IPS-15b (cell line): Measurements from ENCODE around the gene TCEA2.
"Not testable (repeated sequence)": the region's sequence is repeated elsewhere in the genome, so short reads cannot be mapped to it uniquely, and the experiment has no call there.

Source experiments
- H3K27me3 ChIP-seq: one replicate; pipeline ENCODE4 v1.6.1; 2013; ENCODE audit warnings: low read length; ENCODE audit not compliant: control insufficient read depth, insufficient read depth
- H3K36me3 ChIP-seq: one replicate; pipeline ENCODE4 v1.6.1; 2013; ENCODE audit warnings: low read length; ENCODE audit not compliant: control insufficient read depth, insufficient read depth
- H3K4me1 ChIP-seq: one replicate; pipeline ENCODE4 v1.6.1; 2013; ENCODE audit warnings: mild to moderate bottlenecking, low read length; ENCODE audit not compliant: control insufficient read depth, insufficient read depth
- H3K4me3 ChIP-seq: one replicate; pipeline ENCODE4 v1.5.1; 2013; ENCODE audit warnings: low read depth, low read length
- H3K9ac ChIP-seq: one replicate; pipeline ENCODE4 v1.6.1; 2013; ENCODE audit warnings: low read depth, mild to moderate bottlenecking, low read length
- H3K9me3 ChIP-seq: one replicate; pipeline ENCODE4 v1.6.1; 2013; ENCODE audit warnings: mild to moderate bottlenecking, low read length; ENCODE audit not compliant: control insufficient read depth, insufficient read depth

Gene TCEA2

DNA sequence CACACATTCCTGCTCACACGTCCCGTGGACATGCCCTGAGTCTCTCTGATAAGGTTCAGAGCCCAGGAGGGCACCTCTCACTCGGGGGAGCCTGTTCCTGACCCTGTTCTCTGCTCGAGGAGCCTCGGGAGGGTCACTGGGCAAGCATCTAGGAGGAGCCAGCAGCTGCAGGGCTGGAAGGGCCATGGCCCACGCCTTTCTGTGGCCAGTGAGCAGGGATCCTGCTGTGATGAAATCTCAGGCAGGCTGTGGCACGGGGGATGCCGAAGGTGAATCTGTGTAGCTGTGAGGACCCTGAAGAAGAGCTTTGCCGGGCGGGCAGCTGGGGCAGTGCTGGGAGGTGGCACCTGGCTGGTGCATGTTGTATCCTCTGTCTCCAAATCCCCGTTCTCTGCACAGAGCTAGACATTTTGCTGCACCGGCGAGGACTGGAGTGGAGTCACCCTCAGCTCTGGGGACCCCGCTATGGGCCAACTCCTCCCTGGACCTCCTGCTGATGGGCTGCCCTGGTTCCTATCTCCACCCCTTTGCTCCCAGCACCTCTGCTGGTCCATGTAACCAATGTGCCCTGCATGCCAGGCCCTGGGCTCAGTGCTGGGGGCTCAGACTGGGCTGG, 51.5 kb downstream of the TCEA2 start:
- Histone ChIP-seq H3K4me3 (no peak overlapping the region), H3K4me1 (no peaks in the 10 kb centered on the region), H3K27me3 (no peaks in the 10 kb centered on the region), H3K36me3 (no peaks in the 10 kb centered on the region), H3K9ac (no peak overlapping the region), H3K9me3 (no peaks in the 10 kb centered on the region)

DNA sequence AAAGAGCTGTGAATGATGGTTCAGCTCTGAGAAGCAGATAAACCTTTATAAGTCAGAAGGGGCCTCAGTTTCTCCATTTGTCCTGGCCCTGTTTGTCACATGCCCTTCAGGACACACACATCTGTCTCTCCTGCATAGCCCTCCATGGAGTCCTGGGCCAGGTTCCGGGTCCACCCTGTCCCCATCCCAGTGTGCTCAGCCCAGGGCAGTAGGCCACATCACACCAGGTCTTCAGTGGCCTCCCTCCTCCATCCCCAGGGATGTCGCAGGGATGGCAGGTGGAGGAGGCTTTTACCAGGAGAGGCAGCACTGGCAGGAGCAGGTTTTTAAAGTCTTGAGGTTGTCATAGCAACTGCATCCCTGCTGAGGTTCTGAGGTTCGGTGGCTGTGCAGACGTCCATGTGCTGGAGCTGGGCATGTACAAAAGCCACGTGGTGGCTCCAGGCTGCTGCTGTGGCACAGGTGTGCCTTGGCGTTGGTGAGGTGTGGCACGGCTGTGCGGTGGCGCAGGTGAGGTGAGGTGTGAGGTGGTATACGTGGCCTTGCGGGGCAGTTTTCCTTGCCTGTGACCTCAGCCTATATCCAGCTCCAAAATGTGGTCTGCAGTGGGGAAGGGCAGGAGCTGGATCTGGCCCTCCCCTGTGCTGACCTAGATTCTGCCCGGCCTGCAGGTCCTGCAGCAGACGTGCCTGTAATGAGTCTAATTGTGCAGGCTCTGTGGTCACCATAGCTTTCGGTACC, 52.3 kb downstream of the TCEA2 start:
- H3K36me3 ChIP-seq: no peaks in the 10 kb centered on the region
- H3K4me1 ChIP-seq: no peaks in the 10 kb centered on the region
- H3K4me3 ChIP-seq: no peak overlapping the region
- H3K9ac ChIP-seq: no peak overlapping the region
- H3K9me3 ChIP-seq: no peaks in the 10 kb centered on the region
- H3K27me3 ChIP-seq: no peaks in the 10 kb centered on the region

DNA sequence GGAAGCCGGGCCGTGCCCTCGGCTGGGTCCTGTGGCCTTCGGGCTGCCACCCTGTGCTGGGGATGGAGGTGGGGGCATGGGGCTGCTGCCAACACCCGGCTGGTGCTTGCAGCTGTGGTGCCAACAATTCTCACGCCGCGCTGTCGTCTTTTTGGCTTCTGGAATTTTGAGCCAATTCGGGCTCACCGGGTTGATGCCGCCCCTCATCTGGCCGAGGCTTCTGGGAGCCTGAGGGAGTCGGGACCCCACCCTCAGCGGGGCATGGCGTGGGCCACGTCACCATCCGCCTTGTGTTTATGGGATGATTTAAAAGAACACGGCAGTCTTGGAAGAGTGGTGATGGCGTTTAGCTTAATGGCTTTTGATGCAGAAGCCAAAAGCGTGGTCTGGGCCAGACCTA, 53.0 kb downstream of the TCEA2 start:
- Histone ChIP-seq H3K9me3 (no peaks in the 10 kb centered on the region), H3K9ac (no peak overlapping the region), H3K36me3 (no peaks in the 10 kb centered on the region), H3K4me3 (no peak overlapping the region), H3K4me1 (no peaks in the 10 kb centered on the region), H3K27me3 (no peaks in the 10 kb centered on the region)

DNA sequence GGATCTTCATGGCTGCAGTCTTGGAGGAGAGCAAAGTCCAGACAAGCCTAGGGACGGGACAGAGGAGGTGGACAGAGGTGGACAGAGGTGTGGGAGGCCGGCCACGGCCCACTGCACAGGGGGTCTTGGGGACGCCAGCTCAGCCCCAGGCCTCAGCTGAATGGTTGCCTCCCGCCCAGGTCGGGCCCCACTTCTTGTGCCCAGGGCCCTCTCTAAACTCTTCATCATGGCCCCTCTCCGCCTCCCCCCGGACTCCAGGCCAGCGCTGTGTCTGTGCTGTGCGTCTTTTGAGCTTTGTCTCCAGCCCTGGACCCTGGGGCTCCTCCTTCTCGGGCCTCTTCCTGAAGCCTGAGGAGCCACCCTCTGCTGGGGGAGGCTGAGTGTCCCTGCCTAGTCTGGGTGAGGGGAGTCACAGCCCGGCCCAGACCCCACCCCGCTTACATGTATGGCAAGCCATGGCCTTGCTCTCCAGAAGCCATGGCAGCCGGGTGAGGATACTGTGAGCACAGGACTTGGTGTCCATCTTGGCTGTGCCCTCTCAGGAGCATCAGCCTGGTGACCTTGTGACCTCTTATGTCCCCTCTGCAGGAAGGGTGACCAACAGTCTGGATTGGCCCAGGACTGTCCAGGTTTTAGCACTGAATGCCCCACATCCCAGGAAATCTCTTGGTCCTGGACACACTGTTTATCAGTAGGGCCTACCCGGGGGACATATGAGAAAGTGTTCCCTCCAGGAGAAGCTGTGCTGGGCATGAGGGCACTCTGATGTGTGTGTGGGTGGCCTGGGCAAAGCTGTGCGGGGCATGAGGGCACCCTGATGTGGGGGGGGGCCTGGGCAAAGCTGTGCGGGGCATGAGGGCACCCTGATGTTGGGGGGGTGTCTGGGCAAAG, 53.8 kb downstream of the TCEA2 start:
- Histone ChIP-seq H3K4me3 (no peak overlapping the region), H3K9me3 (no peaks in the 10 kb centered on the region), H3K27me3 (no peaks in the 10 kb centered on the region), H3K9ac (no peak overlapping the region), H3K4me1 (no peaks in the 10 kb centered on the region), H3K36me3 (no peaks in the 10 kb centered on the region)

DNA sequence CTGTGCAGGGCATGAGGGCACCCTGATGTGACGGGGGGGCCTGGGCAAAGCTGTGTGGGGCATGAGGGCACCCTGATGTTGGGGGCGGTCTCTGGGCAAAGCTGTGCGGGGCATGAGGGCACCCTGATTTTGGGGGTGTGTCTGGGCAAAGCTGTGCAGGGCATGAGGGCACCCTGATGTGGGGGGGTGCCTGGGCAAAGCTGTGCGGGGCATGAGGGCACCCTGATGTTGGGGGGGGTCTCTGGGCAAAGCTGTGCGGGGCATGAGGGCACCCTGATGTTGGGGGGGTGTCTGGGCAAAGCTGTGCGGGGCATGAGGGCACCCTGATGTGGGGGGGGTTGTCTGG, 54.4 kb downstream of the TCEA2 start:
- not testable (repeated sequence) for H3K4me1 ChIP-seq, H3K36me3 ChIP-seq, H3K4me3 ChIP-seq, H3K9me3 ChIP-seq, H3K27me3 ChIP-seq, H3K9ac ChIP-seq

DNA sequence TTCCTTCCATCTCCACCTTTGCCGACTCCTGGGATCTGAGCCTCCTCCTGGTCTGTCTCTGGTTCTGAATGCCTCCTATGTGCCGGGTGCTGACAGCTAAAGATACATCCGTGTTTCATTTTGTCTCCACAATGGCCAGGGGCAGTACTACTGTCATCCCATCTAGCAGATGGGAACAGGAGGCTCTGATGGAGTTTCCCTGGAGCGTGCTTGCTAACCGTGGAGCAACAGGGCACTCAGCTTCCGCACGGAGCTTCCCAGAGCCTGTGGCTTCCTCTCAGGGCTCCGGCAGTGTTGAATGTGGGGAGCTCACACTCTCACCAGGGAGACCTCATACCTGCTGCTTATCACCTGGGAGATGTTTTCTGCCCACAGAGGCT, 56.3 kb downstream of the TCEA2 start:
- Histone ChIP-seq H3K36me3 (no peaks in the 10 kb centered on the region), H3K9me3 (no peaks in the 10 kb centered on the region), H3K27me3 (no peaks in the 10 kb centered on the region), H3K4me1 (no peaks in the 10 kb centered on the region), H3K9ac (no peak overlapping the region), H3K4me3 (no peak overlapping the region)

DNA sequence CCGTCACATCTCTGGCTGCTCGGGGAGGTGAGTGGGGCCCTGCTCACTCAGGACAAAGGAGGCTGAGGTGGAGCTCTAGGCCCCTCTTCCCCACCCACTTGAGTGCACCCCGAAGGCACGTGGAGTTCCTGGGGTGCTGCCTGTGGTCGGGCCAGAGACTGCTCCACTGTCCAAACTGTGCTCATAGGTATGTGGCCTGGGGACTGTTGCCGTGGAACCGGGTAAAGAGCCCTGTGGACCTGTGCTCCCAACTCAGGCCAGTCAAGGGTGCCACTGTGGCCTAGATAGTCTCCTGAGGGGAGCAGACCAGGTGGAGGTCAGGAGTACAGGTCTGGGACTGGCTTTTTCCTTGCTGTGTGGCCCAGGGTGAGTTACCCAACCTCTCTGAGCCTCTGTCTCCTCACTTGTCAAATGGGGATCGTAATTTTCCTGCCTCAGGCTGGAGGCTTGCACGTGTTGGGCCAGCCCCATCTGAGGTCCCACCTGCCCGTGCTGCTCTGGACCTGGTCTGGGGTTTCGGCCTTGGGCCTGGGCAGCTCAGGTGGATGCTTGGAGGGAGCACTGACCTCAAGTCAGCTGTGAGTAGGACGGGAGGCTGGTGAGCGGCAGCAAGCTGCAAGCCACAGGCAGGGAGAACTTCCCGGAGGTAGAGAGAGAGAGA, 56.8 kb downstream of the TCEA2 start:
- H3K27me3 ChIP-seq: no peaks in the 10 kb centered on the region
- H3K9me3 ChIP-seq: no peaks in the 10 kb centered on the region
- H3K9ac ChIP-seq: no peak overlapping the region
- no peaks in the 10 kb centered on the region for H3K4me1 ChIP-seq
- no peak overlapping the region for H3K4me3 ChIP-seq
- no peaks in the 10 kb centered on the region for H3K36me3 ChIP-seq

DNA sequence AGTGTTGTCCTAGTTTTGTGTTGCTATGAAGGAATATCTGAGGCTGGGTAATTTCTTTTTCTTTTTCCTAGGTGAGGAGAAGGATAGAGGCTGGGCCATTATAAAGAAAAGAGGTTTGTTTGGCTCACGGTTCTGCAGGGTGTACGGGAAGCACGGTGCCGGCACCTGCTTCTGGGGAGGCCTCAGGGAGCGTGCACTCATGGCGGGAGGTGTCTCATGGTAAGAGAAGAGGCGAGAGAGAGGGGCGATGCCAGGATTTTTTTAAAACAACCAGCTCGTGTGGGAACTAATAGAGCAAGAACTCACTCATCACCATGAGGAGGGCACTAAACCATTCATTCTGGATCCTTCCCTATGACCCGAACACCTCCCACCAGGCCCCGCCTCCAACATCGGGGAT, 58.6 kb downstream of the TCEA2 start:
- no peak overlapping the region for H3K9ac ChIP-seq
- H3K4me3 ChIP-seq: no peak overlapping the region
- H3K27me3 ChIP-seq: no peaks in the 10 kb centered on the region
- no peaks in the 10 kb centered on the region for H3K9me3 ChIP-seq
- H3K4me1 ChIP-seq: no peaks in the 10 kb centered on the region
- no peaks in the 10 kb centered on the region for H3K36me3 ChIP-seq
